Ureter (tissue), 1 donor: Measurements from ENCODE around the gene CLEC4D. TPM values are rescaled to one million over a fixed set of nuclear protein-coding genes. Genes with fewer than 3 reads are reported as not detected.

Experiments used
- total RNA-seq: library from RNA; stranded (reverse); gene quantifications from one replicate; pipeline ENCODE4 v1.2.4, GENCODE V29; 2023
- donor health status: DM: yes; HTN: yes; CAD: no.

CLEC4D gene
- total RNA-seq, 1 donor from 2014 or later: not detected

Other genes starting within 250 kb of the CLEC4D start
- not detected for gene CLEC6A, start 57.5 kb upstream of the CLEC4D start, total RNA-seq
- gene CLEC4E, start 27.4 kb downstream of the CLEC4D start, total RNA-seq: 0.52 TPM
- gene AICDA, start 99.4 kb downstream of the CLEC4D start, total RNA-seq: not detected
- gene MFAP5, start 149.3 kb downstream of the CLEC4D start, total RNA-seq: 17.0 TPM
- 43.4 TPM for gene RIMKLB, start 184.5 kb downstream of the CLEC4D start, total RNA-seq